Measurements from ENCODE around the gene ZEB2. TPM values are rescaled to one million over a fixed set of nuclear protein-coding genes. Genes with fewer than 3 reads are reported as not detected.

ZEB2 gene
- total RNA-seq, 6 experiments from 2014 or later = 13.5 to 35.9 (median 21.7) TPM

GRCh38 chr2:144545787-144546186 lies 25.9 kb upstream of the ZEB2 start:
- TF ChIP-seq POLR2A (IDR thresholded peaks at IDR 0.05) (no peak), CTCF (IDR thresholded peaks at IDR 0.05) (no peak)
- intact Hi-C loops (cut with DNase I) = no loop called here
- ATAC-seq (no peak), DNase-seq (no peak)
- Histone ChIP-seq H3K9me3 (no peaks in the 10 kb centered on the region), H3K27me3 (no peaks in the 10 kb centered on the region), H3K27ac (no peak overlapping the region), H3K36me3 (no peaks in the 10 kb centered on the region), H3K4me1 (no peaks in the 10 kb centered on the region), H3K4me3 (no peak overlapping the region)
- WGBS (ENCODE audit: insufficient coverage, low coverage, low lambda C conversion rate, missing lambda C conversion rate) = 32% methylated on average over 2 of the region's 2 CpGs

- intact Hi-C loops (cut with DNase I) = no loop called here
- no peak for DNase-seq
- Histone ChIP-seq H3K9me3 (no peaks in the 10 kb centered on the region), H3K27me3 (no peaks in the 10 kb centered on the region), H3K27ac (no peak overlapping the region), H3K36me3 (no peaks in the 10 kb centered on the region), H3K4me3 (no peak overlapping the region), H3K4me1 (no peaks in the 10 kb centered on the region)
- TF ChIP-seq POLR2A (IDR thresholded peaks at IDR 0.05) = no peak
- TF ChIP-seq CTCF (IDR thresholded peaks at IDR 0.05) = no peak
- 65% methylated on average over 3 of the region's 3 CpGs for WGBS (ENCODE audit: insufficient coverage, low coverage, low lambda C conversion rate, missing lambda C conversion rate)
- no peak for ATAC-seq
Measured at GRCh38 chr2:144544053-144544452, 24.1 kb upstream of the ZEB2 start.

DNA sequence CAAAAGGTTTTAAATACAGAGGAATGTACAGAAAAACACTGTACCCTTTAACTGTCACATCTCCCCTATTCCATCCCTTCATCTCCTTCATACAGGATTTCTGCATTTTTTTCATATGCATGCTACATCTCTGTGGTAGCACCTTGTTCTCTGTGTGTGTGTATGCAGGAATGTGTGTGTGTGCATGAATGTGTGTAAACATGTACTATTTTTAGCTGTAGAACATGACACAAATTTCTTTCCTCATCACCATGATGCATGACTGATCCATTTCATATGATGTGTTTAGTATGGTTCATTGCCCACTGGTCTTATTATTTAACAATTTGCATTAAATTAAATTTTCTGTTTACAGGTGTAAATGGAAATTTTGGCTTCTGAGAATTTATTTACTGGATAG lies 21.5 kb upstream of the ZEB2 start:
- H3K27ac ChIP-seq = no peak overlapping the region
- ATAC-seq (no peak), DNase-seq (no peak)
- no peaks in the 10 kb centered on the region for H3K9me3 ChIP-seq
- TF ChIP-seq POLR2A (IDR thresholded peaks at IDR 0.05) = no peak
- no peak for TF ChIP-seq CTCF (IDR thresholded peaks at IDR 0.05)
- no peak overlapping the region for H3K4me3 ChIP-seq
- no peaks in the 10 kb centered on the region for H3K4me1 ChIP-seq
- H3K36me3 ChIP-seq = no peaks in the 10 kb centered on the region
- intact Hi-C loops (cut with DNase I) = no loop called here
- H3K27me3 ChIP-seq = no peaks in the 10 kb centered on the region

- DNase-seq = no peak
- Histone ChIP-seq H3K36me3 (no peaks in the 10 kb centered on the region), H3K4me1 (no peaks in the 10 kb centered on the region), H3K9me3 (no peaks in the 10 kb centered on the region), H3K27ac (no peak overlapping the region), H3K4me3 (no peak overlapping the region), H3K27me3 (no peaks in the 10 kb centered on the region)
- intact Hi-C loops (cut with DNase I) = no loop called here
- no peak for TF ChIP-seq CTCF (IDR thresholded peaks at IDR 0.05)
- TF ChIP-seq POLR2A (IDR thresholded peaks at IDR 0.05) = no peak
- ATAC-seq = no peak
- 71% methylated on average over 4 of the region's 4 CpGs for WGBS (ENCODE audit: insufficient coverage, low coverage, low lambda C conversion rate, missing lambda C conversion rate)
Measured at GRCh38 chr2:144539289-144539782, 19.4 kb upstream of the ZEB2 start.

GRCh38 chr2:144535300-144535699 lies 15.4 kb upstream of the ZEB2 start:
- H3K9me3 ChIP-seq = no peaks in the 10 kb centered on the region
- WGBS (ENCODE audit: insufficient coverage, low coverage, low lambda C conversion rate, missing lambda C conversion rate) = 45% methylated on average over 2 of the region's 2 CpGs
- no peaks in the 10 kb centered on the region for H3K4me1 ChIP-seq
- H3K36me3 ChIP-seq = no peaks in the 10 kb centered on the region
- no peaks in the 10 kb centered on the region for H3K27me3 ChIP-seq
- no peak overlapping the region for H3K27ac ChIP-seq
- no peak overlapping the region for H3K4me3 ChIP-seq
- ATAC-seq (no peak), DNase-seq (no peak)
- intact Hi-C loops (cut with DNase I) = no loop called here
- no peak for TF ChIP-seq CTCF (IDR thresholded peaks at IDR 0.05)
- no peak for TF ChIP-seq POLR2A (IDR thresholded peaks at IDR 0.05)
